ENCODE measurements around the gene TUBA4B.

Gene TUBA4B

GRCh38 chr2:219269362-219270054 lies 16.5 kb downstream of the TUBA4B start:
- DNase-seq (ENCODE audit: low read depth, low spot score), result no peak
- ChIA-PET CTCF (interaction anchor here (1.4 to 21.6 kb wide), 3 partner anchors 8 to 94 kb away, joined by 5 to 691 read pairs (median 23); partner anchors contain the start of gene DNAJB2), POLR2A (interaction anchor here (0.6 kb wide), 1 partner anchor 11 kb away, joined by 3 read pairs; no protein-coding TSS in a partner anchor)
- TF ChIP-seq CTCF (IDR thresholded peaks at IDR 0.05; ENCODE audit: insufficient read depth, low read length, missing control alignments), result no peak
- no peak overlapping the region for H3K4me3 ChIP-seq (ENCODE audit: low read depth, low read length)

- POLR2A ChIA-PET, result interaction anchor here (0.6 kb wide), 1 partner anchor 10 kb away, joined by 3 read pairs; no protein-coding TSS in a partner anchor
These were observed 17.0 kb downstream of the TUBA4B start for GRCh38 chr2:219270055-219270372.

GRCh38 chr2:219271021-219271420 lies 18.0 kb downstream of the TUBA4B start:
- POLR2A ChIA-PET, result no interaction called here
- no peak for TF ChIP-seq CTCF (IDR thresholded peaks at IDR 0.05; ENCODE audit: insufficient read depth, low read length, missing control alignments)
- CTCF ChIA-PET, result interaction anchor here (0.8 to 21.6 kb wide), 3 partner anchors 9 to 23 kb away, joined by 4 to 691 read pairs (median 7); no protein-coding TSS in a partner anchor
- DNase-seq (ENCODE audit: low read depth, low spot score), result no peak
- H3K4me3 ChIP-seq (ENCODE audit: low read depth, low read length), result no peak overlapping the region

More at GRCh38 chr2:219270055-219270372, 17.0 kb downstream of the TUBA4B start:
- no peak for TF ChIP-seq CTCF (IDR thresholded peaks at IDR 0.05; ENCODE audit: insufficient read depth, low read length, missing control alignments)
- no peak overlapping the region for H3K4me3 ChIP-seq (ENCODE audit: low read depth, low read length)
- no peak for DNase-seq (ENCODE audit: low read depth, low spot score)
- CTCF ChIA-PET, result interaction anchor here (1.4 to 21.6 kb wide), 4 partner anchors 8 to 94 kb away, joined by 5 to 691 read pairs (median 15); partner anchors contain the start of gene DNAJB2

GRCh38 chr2:219272356-219272755 lies 19.3 kb downstream of the TUBA4B start:
- DNase-seq (ENCODE audit: low read depth, low spot score), result no peak
- CTCF ChIA-PET, result interaction anchor here (21.6 kb wide), 1 partner anchor 22 kb away, joined by 691 read pairs; no protein-coding TSS in a partner anchor
- POLR2A ChIA-PET, result no interaction called here
- no peak overlapping the region for H3K4me3 ChIP-seq (ENCODE audit: low read depth, low read length)
- no peak for TF ChIP-seq CTCF (IDR thresholded peaks at IDR 0.05; ENCODE audit: insufficient read depth, low read length, missing control alignments)

GRCh38 chr2:219272995-219273394 lies 20.0 kb downstream of the TUBA4B start:
- ChIA-PET POLR2A (no interaction called here), CTCF (interaction anchor here (2.2 to 21.6 kb wide), 3 partner anchors 11 to 23 kb away, joined by 9 to 691 read pairs (median 67); partner anchors contain the start of gene TUBA4B)
- no peak for TF ChIP-seq CTCF (IDR thresholded peaks at IDR 0.05; ENCODE audit: insufficient read depth, low read length, missing control alignments)
- DNase-seq (ENCODE audit: low read depth, low spot score), result no peak
- no peak overlapping the region for H3K4me3 ChIP-seq (ENCODE audit: low read depth, low read length)

- ChIA-PET CTCF (interaction anchor here (1.1 to 21.6 kb wide), 11 partner anchors 8 to 129 kb away, joined by 3 to 691 read pairs (median 5); partner anchors contain the start of genes TUBA4A and TUBA4B), POLR2A (interaction anchor here (0.7 to 1.3 kb wide), 5 partner anchors 21 to 203 kb away, joined by 3 to 5 read pairs (median 4); partner anchors contain the start of genes GLB1L, STK16, TUBA4B and ZFAND2B)
- DNase-seq (ENCODE audit: low read depth, low spot score), result no peak
- no peak overlapping the region for H3K4me3 ChIP-seq (ENCODE audit: low read depth, low read length)
- TF ChIP-seq CTCF (IDR thresholded peaks at IDR 0.05; ENCODE audit: insufficient read depth, low read length, missing control alignments), result no peak
These were observed 20.9 kb downstream of the TUBA4B start for GRCh38 chr2:219273937-219274336.
